Osteoblast (primary cell): ENCODE data around the gene ARHGAP8. TPM values are rescaled to one million over a fixed set of nuclear protein-coding genes. Genes with fewer than 3 reads are reported as not detected.
A peak's percentile ranks its signal among the peaks of the same experiment; 100 is the strongest.

Experiments used
- DNase-seq: peaks from one replicate; pipeline ENCODE4 v3.0.0; 2011; ENCODE audit warnings: low spot score, mixed read lengths; ENCODE audit not compliant: insufficient read length; ENCODE audit errors: missing footprints
- H2AFZ ChIP-seq: 2 replicates; pipeline ENCODE4 v1.6.0; 2011; ENCODE audit warnings: mild to moderate bottlenecking, low read length
- H3K27ac ChIP-seq: 2 replicates; pipeline ENCODE4 v1.5.1; 2011; ENCODE audit warnings: mild to moderate bottlenecking, low read depth, low read length, moderate library complexity
- H3K27me3 ChIP-seq: 2 replicates; pipeline ENCODE4 v1.6.0; 2012; ENCODE audit warnings: mild to moderate bottlenecking, control low read depth, inconsistent platforms, low read length, moderate library complexity; ENCODE audit not compliant: insufficient read depth
- H3K36me3 ChIP-seq: 2 replicates; pipeline ENCODE4 v1.5.1; 2011; ENCODE audit warnings: mild to moderate bottlenecking, low read length, control low read depth, moderate library complexity; ENCODE audit not compliant: insufficient read depth
- H3K4me1 ChIP-seq: 2 replicates; pipeline ENCODE4 v1.5.1; 2011; ENCODE audit warnings: mild to moderate bottlenecking, low read length, control low read depth, moderate library complexity; ENCODE audit not compliant: insufficient read depth
- H3K4me2 ChIP-seq: 2 replicates; pipeline ENCODE4 v1.6.0; 2011; ENCODE audit warnings: mild to moderate bottlenecking, low read length; ENCODE audit not compliant: insufficient read depth
- H3K4me3 ChIP-seq: fragments of 200-600 bp; sonication (generic); 3 replicates; pipeline ENCODE4 v1.5.1; 2012; ENCODE audit warnings: mild to moderate bottlenecking, low read length, inconsistent platforms; ENCODE audit not compliant: insufficient read depth
- H3K79me2 ChIP-seq: 2 replicates; pipeline ENCODE4 v1.6.0; 2012; ENCODE audit warnings: mild to moderate bottlenecking, low read length, control low read depth, inconsistent platforms; ENCODE audit not compliant: insufficient read depth
- H3K9me3 ChIP-seq: 2 replicates; pipeline ENCODE4 v1.5.1; 2011; ENCODE audit warnings: low read depth, low read length, control low read depth
- H4K20me1 ChIP-seq: 2 replicates; pipeline ENCODE4 v1.6.0; 2012; ENCODE audit warnings: mild to moderate bottlenecking, low read length, control low read depth; ENCODE audit not compliant: insufficient read depth
- total RNA-seq: library from RNA; depleted of rRNA; stranded (reverse); fragments of >200 nt; gene quantifications from 2 replicates; pipeline ENCODE4 v1.2.3, GENCODE V29; 2012
- TF ChIP-seq, protein P1 (sequence below): IDR thresholded peaks from 2 replicates; pipeline ENCODE4 v1.5.1; 2011; ENCODE audit warnings: mild to moderate bottlenecking, low read depth, low read length, moderate library complexity; ENCODE audit errors: extremely low read depth

ARHGAP8 gene
- total RNA-seq, 1 donor = 0.36 TPM

- H3K79me2 ChIP-seq = no peaks in the 10 kb centered on the region
- TF ChIP-seq, protein P1, sequence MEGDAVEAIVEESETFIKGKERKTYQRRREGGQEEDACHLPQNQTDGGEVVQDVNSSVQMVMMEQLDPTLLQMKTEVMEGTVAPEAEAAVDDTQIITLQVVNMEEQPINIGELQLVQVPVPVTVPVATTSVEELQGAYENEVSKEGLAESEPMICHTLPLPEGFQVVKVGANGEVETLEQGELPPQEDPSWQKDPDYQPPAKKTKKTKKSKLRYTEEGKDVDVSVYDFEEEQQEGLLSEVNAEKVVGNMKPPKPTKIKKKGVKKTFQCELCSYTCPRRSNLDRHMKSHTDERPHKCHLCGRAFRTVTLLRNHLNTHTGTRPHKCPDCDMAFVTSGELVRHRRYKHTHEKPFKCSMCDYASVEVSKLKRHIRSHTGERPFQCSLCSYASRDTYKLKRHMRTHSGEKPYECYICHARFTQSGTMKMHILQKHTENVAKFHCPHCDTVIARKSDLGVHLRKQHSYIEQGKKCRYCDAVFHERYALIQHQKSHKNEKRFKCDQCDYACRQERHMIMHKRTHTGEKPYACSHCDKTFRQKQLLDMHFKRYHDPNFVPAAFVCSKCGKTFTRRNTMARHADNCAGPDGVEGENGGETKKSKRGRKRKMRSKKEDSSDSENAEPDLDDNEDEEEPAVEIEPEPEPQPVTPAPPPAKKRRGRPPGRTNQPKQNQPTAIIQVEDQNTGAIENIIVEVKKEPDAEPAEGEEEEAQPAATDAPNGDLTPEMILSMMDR = no peak
- H3K4me3 ChIP-seq = no peak overlapping the region
- no peaks in the 10 kb centered on the region for H3K9me3 ChIP-seq
- no peaks in the 10 kb centered on the region for H3K36me3 ChIP-seq
- DNase-seq = peak; percentile 88
- H4K20me1 ChIP-seq = no peaks in the 10 kb centered on the region
- no peak overlapping the region for H2AFZ ChIP-seq
- H3K27me3 ChIP-seq = peaks cover 21% of the 10 kb centered on the region
- H3K27ac ChIP-seq = no peak overlapping the region
- H3K4me1 ChIP-seq = peaks cover 7% of the 10 kb centered on the region
- no peak overlapping the region for H3K4me2 ChIP-seq
These were observed 6.1 kb downstream of the ARHGAP8 start for GRCh38 chr22:44758344-44758973.

GRCh38 chr22:44759001-44759400 lies 6.6 kb downstream of the ARHGAP8 start:
- DNase-seq = peak; percentile 18
- H3K79me2 ChIP-seq = no peaks in the 10 kb centered on the region
- H2AFZ ChIP-seq = no peak overlapping the region
- no peak overlapping the region for H3K4me3 ChIP-seq
- H4K20me1 ChIP-seq = no peaks in the 10 kb centered on the region
- no peak overlapping the region for H3K4me2 ChIP-seq
- no peak overlapping the region for H3K27ac ChIP-seq
- H3K27me3 ChIP-seq = peaks cover 16% of the 10 kb centered on the region
- TF ChIP-seq, protein P1 = no peak
- peaks cover 1% of the 10 kb centered on the region for H3K4me1 ChIP-seq
- no peaks in the 10 kb centered on the region for H3K36me3 ChIP-seq
- no peaks in the 10 kb centered on the region for H3K9me3 ChIP-seq

DNA sequence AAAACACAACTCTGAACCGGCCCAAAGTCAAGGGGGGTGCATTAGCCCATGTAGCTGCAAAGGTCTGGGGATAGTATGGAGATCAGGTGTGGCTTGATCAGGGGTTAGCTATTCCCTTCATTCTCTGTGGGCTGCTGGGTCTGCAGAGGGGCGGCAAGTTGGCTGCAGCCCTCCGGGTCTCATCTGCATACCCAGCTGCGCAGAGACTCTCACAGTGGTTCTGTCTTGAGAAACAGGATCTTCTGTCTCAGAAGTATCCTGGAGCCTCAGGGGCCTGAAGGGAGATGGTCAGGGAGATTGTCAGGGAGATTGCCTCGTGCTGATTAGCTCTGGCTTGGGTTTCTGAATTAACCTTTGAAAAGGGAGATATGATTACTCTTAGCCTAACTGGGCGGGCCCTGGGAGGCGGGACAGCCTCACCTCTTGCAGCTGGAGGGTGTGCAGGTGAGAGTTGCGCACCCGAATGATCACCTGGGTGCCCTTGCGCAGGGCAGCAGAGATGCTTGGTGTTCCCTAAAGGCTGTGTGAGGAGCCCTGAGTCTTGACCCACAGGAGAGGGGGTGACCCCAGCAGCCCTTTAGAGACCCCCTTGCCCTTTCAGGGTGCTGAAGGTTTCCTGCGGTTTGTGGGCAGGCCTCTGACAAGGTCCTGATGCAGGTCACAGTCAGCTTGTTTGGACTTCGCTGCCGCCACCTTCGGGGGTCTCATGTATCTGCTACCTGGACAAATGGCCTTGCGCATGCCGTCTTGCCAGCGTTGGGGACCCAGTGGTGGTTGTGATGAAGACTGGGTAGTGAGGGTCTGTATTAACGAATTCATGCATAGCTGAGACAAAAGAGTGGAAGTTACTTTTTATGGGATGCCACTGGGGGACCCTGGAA lies 7.3 kb downstream of the ARHGAP8 start:
- Histone ChIP-seq H3K4me2 (no peak overlapping the region), H3K27ac (no peak overlapping the region), H3K36me3 (no peaks in the 10 kb centered on the region), H3K27me3 (peaks cover 11% of the 10 kb centered on the region), H3K79me2 (no peaks in the 10 kb centered on the region), H3K4me1 (no peaks in the 10 kb centered on the region), H3K9me3 (no peaks in the 10 kb centered on the region), H3K4me3 (no peak overlapping the region), H2AFZ (no peak overlapping the region), H4K20me1 (no peaks in the 10 kb centered on the region)
- TF ChIP-seq, protein P1 = no peak
- peak; percentile 17 for DNase-seq

GRCh38 chr22:44760476-44760875 lies 8.1 kb downstream of the ARHGAP8 start:
- TF ChIP-seq, protein P1 = no peak
- peak; percentile 1 for DNase-seq
- Histone ChIP-seq H3K27me3 (peaks cover 5% of the 10 kb centered on the region), H3K79me2 (no peaks in the 10 kb centered on the region), H4K20me1 (no peaks in the 10 kb centered on the region), H2AFZ (no peak overlapping the region), H3K27ac (no peak overlapping the region), H3K4me3 (no peak overlapping the region), H3K9me3 (no peaks in the 10 kb centered on the region), H3K4me1 (no peaks in the 10 kb centered on the region), H3K4me2 (no peak overlapping the region), H3K36me3 (no peaks in the 10 kb centered on the region)
